MG63 (cell line): ENCODE data around the gene AP4E1. TPM values are rescaled to one million over a fixed set of nuclear protein-coding genes. Genes with fewer than 3 reads are reported as not detected.
"Not testable (repeated sequence)": the region's sequence is repeated elsewhere in the genome, so short reads cannot be mapped to it uniquely, and the experiment has no call there.

Source experiments
- DNase-seq: peaks from one replicate; pipeline ENCODE4 v3.0.0-alpha.2; 2020
- H3K27me3 ChIP-seq: fragments of 250-450 bp; sonication (Bioruptor Pico); 2 replicates; pipeline ENCODE4 v1.5.1; 2020; ENCODE audit warnings: mild to moderate bottlenecking, moderate library complexity
- H3K36me3 ChIP-seq: fragments of 250-450 bp; sonication (Bioruptor Pico); 2 replicates; pipeline ENCODE4 v1.5.1; 2020; ENCODE audit warnings: mild to moderate bottlenecking, moderate library complexity
- H3K4me3 ChIP-seq: fragments of 250-450 bp; sonication (Bioruptor Pico); 2 replicates; pipeline ENCODE4 v1.5.1; 2020; ENCODE audit warnings: mild to moderate bottlenecking, moderate library complexity
- H3K9me3 ChIP-seq: fragments of 250-450 bp; sonication (Bioruptor Pico); 2 replicates; pipeline ENCODE4 v1.5.1; 2020; ENCODE audit warnings: mild to moderate bottlenecking, moderate library complexity
- total RNA-seq: library from RNA; depleted of rRNA; stranded (reverse); fragments of >200 nt; shearing (Covaris generic); gene quantifications from 2 replicates; pipeline ENCODE4 v1.2.3, GENCODE V29; 2014; ENCODE audit warnings: low replicate concordance; rRNA removed

AP4E1 gene
- total RNA-seq, 1 experiment from 2014 or later, result 10.8 TPM

- peaks cover 5% of the 10 kb centered on the region for H3K9me3 ChIP-seq
- peak; percentile 24 for DNase-seq
- peaks cover 2% of the 10 kb centered on the region; the same call in 1 of the 2 replicates for H3K36me3 ChIP-seq
- H3K27me3 ChIP-seq, result no peaks in the 10 kb centered on the region
- H3K4me3 ChIP-seq, result no peak overlapping the region
Observed at GRCh38 chr15:51025454-51025846, 117.0 kb downstream of the AP4E1 start.

- Histone ChIP-seq H3K9me3 (peaks cover 5% of the 10 kb centered on the region), H3K36me3 (peaks cover 2% of the 10 kb centered on the region; the same call in 1 of the 2 replicates), H3K27me3 (no peaks in the 10 kb centered on the region), H3K4me3 (no peak overlapping the region)
- peak; percentile 75 for DNase-seq
Observed at GRCh38 chr15:51030649-51031316, 122.3 kb downstream of the AP4E1 start.

GRCh38 chr15:51037474-51037873 lies 129.0 kb downstream of the AP4E1 start:
- H3K9me3 ChIP-seq, DNase-seq, H3K4me3 ChIP-seq, H3K36me3 ChIP-seq, H3K27me3 ChIP-seq: not testable (repeated sequence)

- no peak overlapping the region for H3K4me3 ChIP-seq
- no peaks in the 10 kb centered on the region for H3K9me3 ChIP-seq
- no peak for DNase-seq
- H3K27me3 ChIP-seq, result no peaks in the 10 kb centered on the region
- no peaks in the 10 kb centered on the region for H3K36me3 ChIP-seq
Observed at GRCh38 chr15:51038162-51038973, 129.9 kb downstream of the AP4E1 start.

- no peak overlapping the region for H3K4me3 ChIP-seq
- H3K36me3 ChIP-seq, result no peaks in the 10 kb centered on the region
- no peak for DNase-seq
- H3K9me3 ChIP-seq, result no peaks in the 10 kb centered on the region
- H3K27me3 ChIP-seq, result no peaks in the 10 kb centered on the region
Observed at GRCh38 chr15:51038974-51039319, 130.5 kb downstream of the AP4E1 start.

- no peaks in the 10 kb centered on the region for H3K36me3 ChIP-seq
- no peak overlapping the region for H3K4me3 ChIP-seq
- no peak for DNase-seq
- no peaks in the 10 kb centered on the region for H3K9me3 ChIP-seq
- no peaks in the 10 kb centered on the region for H3K27me3 ChIP-seq
Observed at GRCh38 chr15:51044037-51044727, 135.7 kb downstream of the AP4E1 start.

- no peaks in the 10 kb centered on the region for H3K36me3 ChIP-seq
- H3K9me3 ChIP-seq, result no peaks in the 10 kb centered on the region
- no peak overlapping the region for H3K4me3 ChIP-seq
- no peak for DNase-seq
- no peaks in the 10 kb centered on the region for H3K27me3 ChIP-seq
Observed at GRCh38 chr15:51046016-51046415, 137.5 kb downstream of the AP4E1 start.

GRCh38 chr15:51046799-51047449 lies 138.4 kb downstream of the AP4E1 start:
- peak; percentile 19 for DNase-seq
- Histone ChIP-seq H3K9me3 (no peaks in the 10 kb centered on the region), H3K27me3 (no peaks in the 10 kb centered on the region), H3K4me3 (no peak overlapping the region), H3K36me3 (no peaks in the 10 kb centered on the region)

GRCh38 chr15:51048308-51048707 lies 139.8 kb downstream of the AP4E1 start:
- no peaks in the 10 kb centered on the region for H3K9me3 ChIP-seq
- H3K27me3 ChIP-seq, result no peaks in the 10 kb centered on the region
- no peak for DNase-seq
- H3K4me3 ChIP-seq, result no peak overlapping the region
- H3K36me3 ChIP-seq, result no peaks in the 10 kb centered on the region

GRCh38 chr15:51049081-51049480 lies 140.6 kb downstream of the AP4E1 start:
- H3K9me3 ChIP-seq, result no peaks in the 10 kb centered on the region
- no peaks in the 10 kb centered on the region for H3K36me3 ChIP-seq
- no peaks in the 10 kb centered on the region for H3K27me3 ChIP-seq
- DNase-seq, result no peak
- H3K4me3 ChIP-seq, result no peak overlapping the region

GRCh38 chr15:51051776-51052175 lies 143.3 kb downstream of the AP4E1 start:
- H3K27me3 ChIP-seq, result no peaks in the 10 kb centered on the region
- DNase-seq, result peak; percentile 94
- no peaks in the 10 kb centered on the region for H3K36me3 ChIP-seq
- H3K9me3 ChIP-seq, result no peaks in the 10 kb centered on the region
- H3K4me3 ChIP-seq, result no peak overlapping the region

GRCh38 chr15:51053571-51053970 lies 145.1 kb downstream of the AP4E1 start:
- H3K36me3 ChIP-seq, result no peaks in the 10 kb centered on the region
- H3K9me3 ChIP-seq, result no peaks in the 10 kb centered on the region
- no peaks in the 10 kb centered on the region for H3K27me3 ChIP-seq
- H3K4me3 ChIP-seq, result no peak overlapping the region
- peak; percentile 76 for DNase-seq

- no peaks in the 10 kb centered on the region for H3K9me3 ChIP-seq
- no peaks in the 10 kb centered on the region for H3K27me3 ChIP-seq
- no peak for DNase-seq
- no peaks in the 10 kb centered on the region for H3K36me3 ChIP-seq
- no peak overlapping the region for H3K4me3 ChIP-seq
Observed at GRCh38 chr15:51054535-51054934, 146.1 kb downstream of the AP4E1 start.

Other genes with a start within 250 kb of the AP4E1 start
- 12.0 and 27.6 TPM in 2 replicates for gene TRPM7, start 221.9 kb upstream of the AP4E1 start, total RNA-seq
- gene SPPL2A, start 143.0 kb upstream of the AP4E1 start, total RNA-seq, result 95.5 and 150 TPM in 2 replicates
- gene TNFAIP8L3, start 186.2 kb downstream of the AP4E1 start, total RNA-seq, result 2.4 and 4.8 TPM in 2 replicates